KOPT-K1 (cell line): Measurements from ENCODE around the gene GRIPAP1.

Experiments
- H3K27ac ChIP-seq: fragments of 200-600 bp; sonication (generic); 2 replicates; pipeline ENCODE4 v1.5.1; 2016; ENCODE audit warnings: antibody characterized with exemption, mild to moderate bottlenecking, low read depth, low read length; ENCODE audit not compliant: poor library complexity, severe bottlenecking
- H3K36me3 ChIP-seq: fragments of 200-600 bp; sonication (generic); 2 replicates; pipeline ENCODE4 v1.5.1; 2017; ENCODE audit warnings: antibody characterized with exemption, mild to moderate bottlenecking, low read length, moderate library complexity; ENCODE audit not compliant: insufficient read depth
- H3K9me3 ChIP-seq: fragments of 200-600 bp; sonication (generic); 2 replicates; pipeline ENCODE4 v1.5.1; 2017; ENCODE audit warnings: antibody characterized with exemption, low read length, mild to moderate bottlenecking; ENCODE audit not compliant: insufficient read depth, poor library complexity, severe bottlenecking

The GRIPAP1 gene

DNA sequence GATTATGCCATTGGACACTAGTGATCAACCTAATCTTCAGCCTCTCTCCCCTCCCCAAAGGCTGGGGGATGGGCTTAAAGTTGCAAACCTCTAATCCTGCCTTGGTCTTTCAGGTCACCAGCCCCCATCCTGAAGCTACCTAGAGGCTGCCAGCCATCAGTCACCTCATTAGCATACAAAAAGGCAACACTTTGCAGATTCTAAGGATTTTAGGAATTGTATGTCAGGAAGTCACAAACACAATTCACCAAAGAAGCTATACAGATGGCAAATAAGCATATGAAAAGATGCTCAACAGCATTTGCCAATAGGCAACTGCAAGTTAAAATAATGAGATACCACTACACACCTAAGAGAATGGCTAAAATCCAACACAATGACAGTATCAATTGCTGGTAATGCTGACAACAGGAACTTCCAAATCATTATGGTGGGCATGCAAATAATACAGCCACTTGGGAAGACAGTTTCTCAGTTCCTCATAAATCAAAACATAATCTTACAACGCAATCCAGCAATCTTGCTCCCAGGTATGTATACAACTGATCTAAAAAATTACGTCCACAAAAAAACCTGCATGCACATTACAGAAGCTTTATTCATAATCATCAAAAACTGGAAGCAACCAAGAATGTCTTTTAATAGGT lies 74.2 kb downstream of the GRIPAP1 start:
- Histone ChIP-seq H3K36me3 (peaks cover 63% of the 10 kb centered on the region), H3K27ac (no peak overlapping the region), H3K9me3 (no peaks in the 10 kb centered on the region)

DNA sequence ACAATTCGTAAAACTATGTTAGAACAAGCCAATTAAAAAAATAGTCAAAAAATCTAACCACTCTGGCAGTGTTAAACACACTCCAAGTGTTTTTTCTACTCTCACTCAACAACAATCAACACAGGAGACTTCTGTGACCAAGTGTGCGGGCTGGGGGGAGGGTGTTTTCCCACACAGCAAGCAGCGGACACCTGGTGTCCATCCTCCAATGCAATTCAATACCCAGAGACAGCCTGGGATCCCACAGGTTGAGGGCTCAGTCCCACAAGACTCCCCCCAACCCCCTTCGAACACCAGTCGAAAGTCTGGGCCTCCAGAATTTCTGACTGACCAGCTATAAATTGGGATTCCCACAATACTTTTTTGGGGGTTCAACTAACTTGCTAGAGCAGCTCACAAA lies 74.9 kb downstream of the GRIPAP1 start:
- Histone ChIP-seq H3K36me3 (peaks cover 63% of the 10 kb centered on the region; the same call in 1 of the 2 replicates), H3K27ac (no peak overlapping the region), H3K9me3 (no peaks in the 10 kb centered on the region)

DNA sequence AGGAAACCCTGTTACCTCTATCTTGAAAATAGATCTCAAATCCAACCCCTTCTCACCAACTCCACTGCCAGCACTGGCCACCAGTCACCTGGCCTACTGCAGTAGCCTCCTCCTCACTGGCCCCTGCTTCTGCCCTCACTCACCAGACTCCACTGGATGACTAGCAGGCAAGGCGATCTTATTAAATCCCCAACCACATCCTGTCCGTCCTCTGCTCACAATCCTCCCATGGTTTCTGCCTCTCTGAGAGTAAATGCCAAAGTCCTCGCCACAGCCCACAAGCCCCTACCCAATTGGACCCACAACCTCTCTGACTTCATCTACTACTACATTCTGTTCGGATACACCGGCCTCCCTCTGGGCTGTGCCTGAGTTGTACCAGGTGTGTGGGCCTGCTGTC lies 77.8 kb downstream of the GRIPAP1 start:
- Histone ChIP-seq H3K9me3 (no peaks in the 10 kb centered on the region), H3K27ac (no peak overlapping the region), H3K36me3 (peaks cover 55% of the 10 kb centered on the region; the same call in 1 of the 2 replicates)

DNA sequence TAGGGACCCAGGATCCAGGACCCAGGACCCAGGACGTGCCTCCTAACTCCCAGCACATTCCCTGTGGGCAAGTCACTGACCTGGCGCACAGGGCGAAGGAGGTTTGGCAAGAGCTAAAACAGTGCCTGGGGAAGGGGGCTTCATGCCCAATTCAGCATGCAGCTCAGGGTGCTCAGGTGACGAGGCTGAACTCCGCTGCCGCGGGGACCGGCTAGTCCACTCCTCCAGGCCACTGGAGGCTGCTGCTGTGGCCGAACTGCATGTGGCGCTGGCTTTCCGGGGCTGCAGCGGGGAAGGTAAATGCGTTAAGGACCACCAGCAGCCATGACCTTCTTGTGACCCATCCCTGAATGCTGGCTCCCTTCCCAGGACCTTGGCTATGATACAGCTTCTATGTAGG lies 78.3 kb downstream of the GRIPAP1 start:
- H3K36me3 ChIP-seq, result peaks cover 55% of the 10 kb centered on the region; the same call in 1 of the 2 replicates
- no peak overlapping the region for H3K27ac ChIP-seq
- H3K9me3 ChIP-seq, result no peaks in the 10 kb centered on the region
